B cell (primary cell): ENCODE data around the gene MYH13. TPM values are rescaled to one million over a fixed set of nuclear protein-coding genes. Genes with fewer than 3 reads are reported as not detected.

Source experiments
- ATAC-seq: fragments of 200-7000 bp; cut with Tn5 transposase; one replicate; pipeline ENCODE4 v1.10.0; 2021; ENCODE audit warnings: low read depth, mild to moderate bottlenecking, moderate number of reproducible peaks, moderate library complexity
- CTCF ChIA-PET: fragments of 350-600 bp; sonication (Branson Sonifier 250); formaldehyde crosslinking; loops from one replicate; lab custom pipeline; 2021; ENCODE audit warnings: antibody characterized with exemption, inconsistent platforms; lab: Charles Lee
- POLR2A ChIA-PET: fragments of 350-600 bp; sonication (Branson Sonifier 250); formaldehyde crosslinking; loops from one replicate; lab custom pipeline; 2021; ENCODE audit warnings: antibody characterized with exemption; lab: Charles Lee
- DNase-seq: peaks from one replicate; pipeline ENCODE4 v3.0.0; 2013
- H2AFZ ChIP-seq: 2 replicates; pipeline ENCODE4 v1.6.1; 2012; ENCODE audit warnings: mild to moderate bottlenecking, low read depth, low read length; ENCODE audit not compliant: insufficient read depth, poor library complexity, severe bottlenecking
- H3K27ac ChIP-seq, 2 donors: 1 replicate in 1 of 2; 2 replicates in 1 of 2; pipeline ENCODE4 v1.5.1; 2012 to 2013; ENCODE audit warnings: low read length in 2 of 2, mild to moderate bottlenecking in 2 of 2, moderate library complexity in 1 of 2
- H3K27me3 ChIP-seq, 4 experiments: fragments of 200-600 bp in 1 of 4; sonication (generic) in 1 of 4; replicated peaks in 1 of 4; 1 replicate in 2 of 4; 2 replicates in 2 of 4; pipeline versions ENCODE4 v1.6.1 to v1.7.0; 2013 to 2016; ENCODE audit warnings: low read length in 3 of 4, mild to moderate bottlenecking in 2 of 4, mixed read lengths in 1 of 4, moderate library complexity in 1 of 4; ENCODE audit not compliant: insufficient read depth in 4 of 4, control insufficient read depth in 3 of 4; ENCODE audit errors: control extremely low read depth in 1 of 4
- H3K36me3 ChIP-seq, 2 experiments: replicated peaks in 1 of 2; 1 replicate in 1 of 2; 2 replicates in 1 of 2; pipeline versions ENCODE4 v1.6.1 to v1.7.1; 2013; ENCODE audit warnings: low read length in 1 of 2; ENCODE audit not compliant: insufficient read depth in 2 of 2, control insufficient read depth in 1 of 2; ENCODE audit errors: control extremely low read depth in 1 of 2, extremely low read depth in 1 of 2
- H3K4me1 ChIP-seq, 2 donors: fragments of 200-600 bp in 1 of 2; sonication (generic) in 1 of 2; 1 replicate in 1 of 2; 2 replicates in 1 of 2; pipeline versions ENCODE4 v1.5.1 to v1.6.1; 2013 to 2017; ENCODE audit warnings: low read length in 2 of 2; ENCODE audit not compliant: control insufficient read depth in 2 of 2, insufficient read depth in 2 of 2
- H3K4me2 ChIP-seq: replicated peaks from 2 replicates; pipeline ENCODE3; 2012; ENCODE audit warnings: mild to moderate bottlenecking, low read depth, low read length; ENCODE audit not compliant: poor library complexity, severe bottlenecking
- H3K4me3 ChIP-seq, 5 experiments: fragments of 200-600 bp in 1 of 5; sonication (generic) in 1 of 5; 1 replicate in 3 of 5; 2 replicates in 2 of 5; pipeline versions ENCODE4 v1.5.1 to v1.7.0; 2011 to 2016; ENCODE audit warnings: low read length in 4 of 5, mild to moderate bottlenecking in 4 of 5, low read depth in 2 of 5, control low read depth in 1 of 5, moderate library complexity in 1 of 5; ENCODE audit not compliant: insufficient read depth in 1 of 5; ENCODE audit errors: control extremely low read depth in 1 of 5, extremely low read depth in 1 of 5
- H3K79me2 ChIP-seq: fragments of 200-600 bp; sonication (generic); one replicate; pipeline ENCODE4 v1.6.0; 2016; ENCODE audit warnings: low read length; ENCODE audit not compliant: control insufficient read depth, insufficient read depth
- H3K9ac ChIP-seq: fragments of 200-600 bp; sonication (generic); 2 replicates; pipeline ENCODE4 v1.6.1; 2017; ENCODE audit warnings: mild to moderate bottlenecking, low read length, moderate library complexity
- H3K9me3 ChIP-seq, 3 donors: one replicate each; pipeline versions ENCODE4 v1.6.1 to v1.7.1; 2013; ENCODE audit warnings: low read length in 2 of 3; ENCODE audit not compliant: control insufficient read depth in 2 of 3, insufficient read depth in 1 of 3; ENCODE audit errors: control extremely low read depth in 1 of 3
- H4K20me1 ChIP-seq: 2 replicates; pipeline ENCODE4 v1.6.0; 2012; ENCODE audit warnings: mild to moderate bottlenecking, low read length; ENCODE audit not compliant: insufficient read depth, control insufficient read depth, poor library complexity, severe bottlenecking
- H3K27ac Mint-ChIP-seq: one replicate; pipeline ENCODE4 v1.8.0; 2021; ENCODE audit warnings: mixed read lengths
- H3K27me3 Mint-ChIP-seq: one replicate; pipeline ENCODE4 v1.8.0; 2021; ENCODE audit warnings: mixed read lengths
- H3K4me1 Mint-ChIP-seq: one replicate; pipeline ENCODE4 v1.8.0; 2021; ENCODE audit warnings: mixed read lengths
- H3K4me3 Mint-ChIP-seq: one replicate; pipeline ENCODE4 v1.8.0; 2021; ENCODE audit warnings: mixed read lengths
- H3K9me3 Mint-ChIP-seq: one replicate; pipeline ENCODE4 v1.8.0; 2022; ENCODE audit warnings: mixed read lengths; ENCODE audit not compliant: insufficient read depth
- CTCF ChIP-seq: fragments of 200-600 bp; IDR thresholded peaks from one replicate; pipeline ENCODE4 v1.8.0; 2022; ENCODE audit warnings: antibody characterized with exemption, mild to moderate bottlenecking
- EZH2 ChIP-seq: IDR thresholded peaks from 2 replicates; pipeline ENCODE4 v1.6.1; 2012; ENCODE audit warnings: borderline replicate concordance, low read depth, mild to moderate bottlenecking, moderate library complexity, low read length; ENCODE audit not compliant: insufficient read depth, poor library complexity, severe bottlenecking
- WGBS: methylation state at CpG from one replicate; pipeline ENCODE4 v1.1.5; 2013; ENCODE audit warnings: missing lambda C conversion rate; ENCODE audit not compliant: insufficient coverage; 5-methylcytosine and 5-hydroxymethylcytosine counted together
- intact Hi-C: fragments of 100-400 bp; cut with micrococcal nuclease; formaldehyde crosslinking; loops from one replicate; pipeline ENCODE4 v1.10.0; 2022
- polyA plus RNA-seq: library from polyadenylated mRNA; depleted of rRNA; stranded (reverse); fragments of >200 nt; gene quantifications from 2 replicates; pipeline ENCODE4 v1.2.3, GENCODE V29; 2012
- total RNA-seq, 2 donors: library from RNA; stranded (reverse); fragments of 120-200 nt in 1 of 2; gene quantifications; 1 replicate in 1 of 2; 2 replicates in 1 of 2; pipeline versions ENCODE4 v1.2.3 to v1.2.4, GENCODE V29; 2013 to 2022

MYH13 gene
- total and polyA plus RNA-seq, 2 donors (not counting 1 experiment from before 2014, with no cell fraction given) = not detected

DNA sequence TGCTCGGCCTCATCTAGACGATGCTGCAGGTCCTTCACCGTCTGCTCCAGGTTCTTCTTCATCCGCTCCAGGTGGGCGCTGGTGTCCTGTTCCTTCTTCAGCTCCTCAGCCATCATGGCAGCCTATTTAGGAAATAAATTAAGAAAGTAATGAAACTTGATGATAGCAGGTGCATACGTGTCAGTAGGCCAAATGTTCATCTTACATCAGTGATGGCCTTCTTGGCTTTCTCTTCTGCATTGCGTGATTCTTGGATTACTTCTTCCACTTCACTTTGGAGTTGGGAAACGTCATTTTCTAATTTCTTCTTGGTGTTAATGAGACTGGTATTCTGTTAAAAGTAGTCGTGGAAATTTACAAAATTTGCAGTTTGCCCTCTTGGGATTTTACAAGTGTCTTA is 20.1 kb upstream of the MYH13 start:
- H3K4me1 Mint-ChIP-seq = no peaks in the 10 kb centered on the region
- H3K9ac ChIP-seq = no peak overlapping the region
- POLR2A ChIA-PET = no interaction called here

GRCh38 chr17:10385871-10386270 is 13.1 kb upstream of the MYH13 start:
- TF ChIP-seq EZH2 = no peak
- no peak for TF ChIP-seq CTCF
- Mint-ChIP-seq H3K4me1 (no peaks in the 10 kb centered on the region), H3K4me3 (no peak overlapping the region), H3K27me3 (peaks cover 15% of the 10 kb centered on the region), H3K9me3 (peaks cover 2% of the 10 kb centered on the region), H3K27ac (no peak overlapping the region)
- ChIA-PET POLR2A (no interaction called here), CTCF (no interaction called here)
- Histone ChIP-seq H3K4me1 (no peaks in the 10 kb centered on the region), H4K20me1 (no peaks in the 10 kb centered on the region), H3K27ac (no peak overlapping the region), H3K79me2 (no peaks in the 10 kb centered on the region), H3K36me3 (no peaks in the 10 kb centered on the region), H3K9me3 (no peaks in the 10 kb centered on the region), H3K9ac (no peak overlapping the region), H3K4me2 (no peak overlapping the region), H2AFZ (no peak overlapping the region), H3K4me3 (no peak overlapping the region), H3K27me3 (no peaks in the 10 kb centered on the region)
- intact Hi-C loops = no loop called here
- DNase-seq (no peak), ATAC-seq (no peak)
- WGBS = 89% methylated on average over 3 of the region's 6 CpGs

More for the DNA sequence above, 20.1 kb upstream of the MYH13 start:
- no peak overlapping the region for H2AFZ ChIP-seq
- no peak for DNase-seq
- CTCF ChIA-PET = no interaction called here
- Mint-ChIP-seq H3K27me3 (peaks cover 21% of the 10 kb centered on the region), H3K27ac (no peak overlapping the region), H3K4me3 (no peak overlapping the region), H3K9me3 (no peaks in the 10 kb centered on the region)
- H3K36me3 ChIP-seq = no peaks in the 10 kb centered on the region
- intact Hi-C loops = no loop called here
- no peaks in the 10 kb centered on the region for H3K9me3 ChIP-seq
- H3K4me3 ChIP-seq = no peak overlapping the region
- 89% methylated on average over 7 of the region's 9 CpGs for WGBS
- H3K4me1 ChIP-seq = no peaks in the 10 kb centered on the region
- no peaks in the 10 kb centered on the region for H3K27me3 ChIP-seq
- no peaks in the 10 kb centered on the region for H4K20me1 ChIP-seq
- H3K27ac ChIP-seq = no peak overlapping the region
- H3K79me2 ChIP-seq = no peaks in the 10 kb centered on the region
- TF ChIP-seq CTCF (no peak), EZH2 (no peak)
- no peak overlapping the region for H3K4me2 ChIP-seq
- no peak for ATAC-seq
